ENCODE results near the gene RTTN. TPM values are rescaled to one million over a fixed set of nuclear protein-coding genes. Genes with fewer than 3 reads are reported as not detected.

The RTTN gene
- total and polyA plus RNA-seq, 2 of the 4 experiments (the other 2 are of a cell fraction), result 5.8 to 19.9 TPM

DNA sequence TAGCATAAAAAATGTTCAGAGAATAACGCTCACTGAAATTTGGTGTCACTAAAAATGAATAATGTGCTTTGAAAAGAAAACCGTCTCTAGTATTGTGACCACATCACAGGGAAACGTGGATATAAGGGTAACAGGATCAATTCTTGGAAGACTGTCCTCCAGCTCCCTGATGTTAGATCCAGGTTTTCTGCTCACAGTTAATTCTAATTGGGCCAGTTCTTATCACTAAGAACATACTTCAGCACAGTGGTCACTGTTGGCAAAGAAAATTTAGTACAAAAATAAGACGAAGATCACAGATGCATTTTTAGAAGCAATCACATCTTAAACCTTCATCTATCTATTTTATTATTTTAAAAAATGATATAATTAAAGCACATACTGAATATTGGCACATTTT lies 200.8 kb downstream of the RTTN start:
- no peaks in the 10 kb centered on the region for H3K36me3 ChIP-seq (ENCODE audit: control insufficient read depth, insufficient read depth, low read length)
- no peak overlapping the region for H2BK5ac ChIP-seq (ENCODE audit: low read depth, low read length, poor library complexity, severe bottlenecking)
- no peak overlapping the region for H2BK15ac ChIP-seq (ENCODE audit: low read depth, low read length)
- no peak overlapping the region for H3K4ac ChIP-seq (ENCODE audit: low read depth, low read length)
- ATAC-seq (ENCODE audit: low read depth) (no peak), DNase-seq (peak; percentile 35)
- in situ Hi-C loops (cut with MboI; ENCODE audit: low sequenced_read_pairs), result no loop called here
- H3K9ac ChIP-seq (ENCODE audit: low read depth, low read length), result no peak overlapping the region
- dilution Hi-C loops (cut with HindIII; ENCODE audit: low sequenced_read_pairs, unreplicated experiment), result no loop called here
- ChIA-PET POLR2A (ENCODE audit: unreplicated experiment) (no interaction called here), CTCF (no interaction called here)
- peaks cover 6% of the 10 kb centered on the region for H3K9me1 ChIP-seq (ENCODE audit: insufficient read depth, low read length)
- no peak overlapping the region for H2AFZ ChIP-seq (replicated peaks; ENCODE audit: low read length, poor library complexity)
- no peaks in the 10 kb centered on the region for H3K9me3 ChIP-seq (ENCODE audit: control insufficient read depth, insufficient read depth, low read length)
- H3K14ac ChIP-seq (replicated peaks; ENCODE audit: low read depth, low read length), result no peak overlapping the region
- H3K23ac ChIP-seq (ENCODE audit: low read depth, low read length), result no peak overlapping the region
- TF ChIP-seq BHLHE40 (IDR thresholded peaks at IDR 0.05; ENCODE audit: low read depth, low read length) (no peak), RFX5 (IDR thresholded peaks at IDR 0.05; ENCODE audit: low read depth, low read length) (no peak), NFE2L2 (IDR thresholded peaks at IDR 0.05; ENCODE audit: low read depth, low read length) (no peak), MAZ (IDR thresholded peaks at IDR 0.05; ENCODE audit: borderline replicate concordance, low read depth, low read length) (no peak), CEBPB (IDR thresholded peaks at IDR 0.05; ENCODE audit: low read depth, low read length) (no peak), MAFK (IDR thresholded peaks at IDR 0.05; ENCODE audit: low read depth, low read length) (no peak)
- H3K79me1 ChIP-seq (ENCODE audit: low read depth in 1 of 2, low read length in 2 of 2), result no peaks in the 10 kb centered on the region
- H4K5ac ChIP-seq (ENCODE audit: low read depth, low read length), result no peak overlapping the region
- H2BK120ac ChIP-seq (ENCODE audit: low read depth, low read length), result no peak overlapping the region
- H3K4me3 ChIP-seq (ENCODE audit: insufficient read depth, low read depth, low read length), result no peak overlapping the region
- intact Hi-C loops (cut with micrococcal nuclease), result no loop called here
- no peak overlapping the region for H4K91ac ChIP-seq (ENCODE audit: insufficient read depth, low read depth, low read length)
- no CpG with 5 or more reads among the region's 4 CpGs for WGBS, 2 experiments (ENCODE audit: extremely low coverage in 2 of 2, insufficient read length in 1 of 2)
- no peak overlapping the region for H3K4me2 ChIP-seq (ENCODE audit: low read depth, low read length)
- no peaks in the 10 kb centered on the region for H3K4me1 ChIP-seq (ENCODE audit: control insufficient read depth, insufficient read depth, low read length)
- no TSS peak for BruUV-seq (replicated peaks)
- no peaks in the 10 kb centered on the region for H4K20me1 ChIP-seq (ENCODE audit: insufficient read depth, low read length)
- H2AK9ac ChIP-seq (replicated peaks; ENCODE audit: low read depth, low read length, poor library complexity), result no peak overlapping the region
- H3K56ac ChIP-seq (ENCODE audit: extremely low read depth, insufficient read depth, low read length), result no peak overlapping the region
- H3K27ac ChIP-seq (ENCODE audit: insufficient read depth, low read length), result no peak overlapping the region
- H3K18ac ChIP-seq (ENCODE audit: low read depth, low read length), result no peak overlapping the region
- H2AK5ac ChIP-seq (ENCODE audit: low read depth, low read length), result no peak overlapping the region
- no peaks in the 10 kb centered on the region for H3K27me3 ChIP-seq (ENCODE audit: control insufficient read depth, insufficient read depth, low read length)
- H2BK20ac ChIP-seq (ENCODE audit: low read depth, low read length), result no peak overlapping the region
- H4K8ac ChIP-seq (ENCODE audit: low read depth in 2 of 2, low read length in 2 of 2), result no peak overlapping the region
